ENCODE results near the gene KHDC3L. TPM values are rescaled to one million over a fixed set of nuclear protein-coding genes. Genes with fewer than 3 reads are reported as not detected.

KHDC3L gene
- total RNA-seq, 6 experiments from 2014 or later, result not detected

DNA sequence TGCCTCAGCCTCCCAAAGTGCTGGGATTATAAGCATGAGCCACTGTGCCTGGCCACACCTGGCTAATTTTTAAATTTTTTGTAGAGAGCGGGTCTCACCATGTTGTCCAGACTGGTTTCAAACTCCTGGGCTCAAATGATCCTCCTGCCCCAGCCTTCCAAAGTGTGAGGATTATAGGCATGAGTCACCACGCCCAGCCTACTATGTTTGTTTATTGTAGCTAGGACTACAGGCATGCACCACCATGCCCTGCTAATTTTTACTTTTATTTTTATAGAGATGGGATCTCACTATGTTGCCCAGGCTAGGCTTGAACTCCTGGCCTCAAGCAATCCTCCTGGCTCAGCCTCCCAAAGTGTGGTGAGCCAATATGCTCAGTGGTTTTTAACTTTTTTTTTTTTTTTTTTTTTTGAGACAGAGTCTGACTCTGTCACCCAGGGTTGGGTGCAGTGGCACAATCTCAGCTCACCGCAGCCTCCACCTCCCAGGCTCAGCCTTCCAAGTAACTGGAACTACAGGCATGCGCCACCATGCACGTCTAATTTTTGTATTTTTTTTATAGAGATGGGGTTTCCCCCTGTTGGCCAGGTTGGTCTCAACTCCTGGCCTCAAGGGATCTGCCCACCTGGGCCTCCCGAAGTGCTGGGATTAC, 20.1 kb downstream of the KHDC3L start:
- 93% methylated on average over 4 of the region's 6 CpGs for WGBS (ENCODE audit: insufficient coverage, low coverage, low lambda C conversion rate, missing lambda C conversion rate)
- Histone ChIP-seq H3K36me3 (no peaks in the 10 kb centered on the region), H3K9me3 (no peaks in the 10 kb centered on the region), H3K27me3 (no peaks in the 10 kb centered on the region), H3K4me3 (no peak overlapping the region), H3K4me1 (no peaks in the 10 kb centered on the region), H3K27ac (no peak overlapping the region)
- intact Hi-C loops (cut with DNase I), result no loop called here
- TF ChIP-seq POLR2A (IDR thresholded peaks at IDR 0.05) (no peak), CTCF (IDR thresholded peaks at IDR 0.05) (no peak)
- no peak for DNase-seq
- ATAC-seq, result no peak

- no peak for TF ChIP-seq POLR2A (IDR thresholded peaks at IDR 0.05)
- no peak for TF ChIP-seq CTCF (IDR thresholded peaks at IDR 0.05)
- Histone ChIP-seq H3K36me3 (no peaks in the 10 kb centered on the region), H3K27ac (no peak overlapping the region), H3K4me1 (no peaks in the 10 kb centered on the region), H3K4me3 (peak overlapping the region; percentile 33 to 51 (median 44)), H3K27me3 (no peaks in the 10 kb centered on the region), H3K9me3 (no peaks in the 10 kb centered on the region)
- ATAC-seq, result peak in 1 of 4 donors; percentile 23
- WGBS (ENCODE audit: insufficient coverage, low coverage, low lambda C conversion rate, missing lambda C conversion rate), result 31% methylated on average over 4 of the region's 4 CpGs
- DNase-seq, result no peak
- intact Hi-C loops (cut with DNase I), result no loop called here
These were observed 26.0 kb downstream of the KHDC3L start for GRCh38 chr6:73388433-73388799.

DNA sequence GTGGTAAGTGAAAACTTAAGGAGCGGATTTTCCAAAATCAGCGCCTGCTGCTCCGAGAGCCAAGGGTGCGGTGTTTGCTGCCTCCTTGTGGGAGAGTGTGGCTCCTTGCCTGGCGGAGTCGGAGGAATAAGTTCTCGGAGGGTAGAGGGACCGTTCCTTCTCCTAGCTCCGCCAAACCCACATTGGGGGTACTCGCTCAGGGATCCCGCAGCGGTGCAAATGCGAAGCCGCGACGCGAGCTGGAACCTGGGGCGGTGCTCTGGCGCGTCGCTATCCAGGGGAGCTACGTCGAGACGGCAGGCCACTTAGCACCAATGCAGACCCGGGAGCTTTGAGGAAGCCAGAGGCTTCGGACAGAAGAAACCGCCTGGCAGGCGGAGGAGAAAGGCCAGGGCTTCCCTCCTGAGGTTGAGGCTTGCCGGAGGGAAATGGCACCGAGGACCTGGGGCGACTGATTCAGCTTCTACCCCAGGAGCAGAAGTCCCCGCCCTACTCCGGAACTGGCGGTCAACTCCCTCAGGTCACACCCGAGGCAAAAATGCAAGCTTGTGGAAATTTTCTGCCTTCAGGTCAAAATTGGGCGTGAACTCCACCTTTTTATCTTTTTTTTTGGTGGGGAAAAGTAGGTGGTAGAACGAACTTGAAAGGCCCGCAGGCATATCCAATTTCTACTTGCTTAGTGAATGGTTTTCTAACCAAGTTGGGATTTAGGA, 26.5 kb downstream of the KHDC3L start:
- ATAC-seq, result peak; percentile 79 to 89 (median 84)
- WGBS (ENCODE audit: insufficient coverage, low coverage, low lambda C conversion rate, missing lambda C conversion rate), result under 1% methylated on average over 7 of the region's 38 CpGs
- no peaks in the 10 kb centered on the region for H3K36me3 ChIP-seq

GRCh38 chr6:73389854-73390253, 27.4 kb downstream of the KHDC3L start:
- DNase-seq (no peak), ATAC-seq (no peak)
- Histone ChIP-seq H3K27me3 (no peaks in the 10 kb centered on the region), H3K4me3 (no peak overlapping the region), H3K36me3 (no peaks in the 10 kb centered on the region), H3K27ac (no peak overlapping the region), H3K4me1 (no peaks in the 10 kb centered on the region), H3K9me3 (no peaks in the 10 kb centered on the region)
- intact Hi-C loops (cut with DNase I), result no loop called here
- no peak for TF ChIP-seq CTCF (IDR thresholded peaks at IDR 0.05)
- no peak for TF ChIP-seq POLR2A (IDR thresholded peaks at IDR 0.05)
- 73% methylated on average over 10 of the region's 10 CpGs for WGBS (ENCODE audit: insufficient coverage, low coverage, low lambda C conversion rate, missing lambda C conversion rate)

More for the DNA sequence above, 26.5 kb downstream of the KHDC3L start:
- intact Hi-C loops (cut with DNase I), result no loop called here
- Histone ChIP-seq H3K9me3 (no peaks in the 10 kb centered on the region), H3K4me3 (peak overlapping the region; percentile 33 to 51 (median 44)), H3K27me3 (no peaks in the 10 kb centered on the region), H3K27ac (no peak overlapping the region), H3K4me1 (no peaks in the 10 kb centered on the region)
- TF ChIP-seq CTCF (IDR thresholded peaks at IDR 0.05), result peak; percentile 20 to 47 (median 44)
- TF ChIP-seq POLR2A (IDR thresholded peaks at IDR 0.05), result no peak
- peak; percentile 50 to 65 (median 54) for DNase-seq

Data from right lobe of liver (tissue), 6 donors.